NCI-H1105 treated with DMSO at 0.1 percent for 48 hours (cell line): ENCODE measurements around the gene RAB1B.

Experiments used
- DNase-seq: peaks from one replicate; lab custom pipeline; 2025; lab: John Stamatoyannopoulos, UW

Gene RAB1B

DNA sequence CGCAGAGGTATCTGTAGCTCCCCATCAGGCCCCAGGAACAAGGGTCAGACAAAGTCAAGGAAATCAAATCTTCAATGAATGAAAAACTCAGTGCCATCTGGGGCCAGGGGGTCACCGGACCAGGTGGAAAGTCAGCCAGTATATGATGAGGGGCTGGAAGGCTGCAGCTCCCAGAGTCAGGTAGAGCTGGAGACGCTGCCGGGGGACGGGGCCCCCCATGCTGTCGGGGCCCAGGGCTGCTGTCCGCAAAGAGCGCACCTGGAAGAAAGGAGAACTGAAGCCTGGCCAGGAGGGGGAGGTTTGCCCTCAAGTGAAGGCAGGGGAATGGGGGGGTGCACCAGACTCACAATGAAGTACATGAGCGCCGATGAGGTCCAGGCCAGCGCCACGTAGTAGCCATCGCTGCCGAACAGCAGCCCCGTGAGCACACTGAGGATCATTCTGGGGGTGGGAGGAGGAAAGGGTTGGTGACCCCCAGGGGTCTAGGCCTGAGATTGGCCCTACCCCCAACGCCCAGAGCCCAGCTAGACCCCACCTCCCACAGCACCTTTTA, 16.2 kb downstream of the RAB1B start:
- DNase-seq: no peak

- DNase-seq: no peak
Measured at GRCh38 chr11:66285250-66285947, 17.0 kb downstream of the RAB1B start.

- DNase-seq: no peak
Measured at GRCh38 chr11:66286699-66287098, 18.3 kb downstream of the RAB1B start.

GRCh38 chr11:66287211-66287888, 18.9 kb downstream of the RAB1B start:
- DNase-seq: no peak

- DNase-seq: peak; percentile 18
Measured at GRCh38 chr11:66287889-66288670, 19.6 kb downstream of the RAB1B start.

DNA sequence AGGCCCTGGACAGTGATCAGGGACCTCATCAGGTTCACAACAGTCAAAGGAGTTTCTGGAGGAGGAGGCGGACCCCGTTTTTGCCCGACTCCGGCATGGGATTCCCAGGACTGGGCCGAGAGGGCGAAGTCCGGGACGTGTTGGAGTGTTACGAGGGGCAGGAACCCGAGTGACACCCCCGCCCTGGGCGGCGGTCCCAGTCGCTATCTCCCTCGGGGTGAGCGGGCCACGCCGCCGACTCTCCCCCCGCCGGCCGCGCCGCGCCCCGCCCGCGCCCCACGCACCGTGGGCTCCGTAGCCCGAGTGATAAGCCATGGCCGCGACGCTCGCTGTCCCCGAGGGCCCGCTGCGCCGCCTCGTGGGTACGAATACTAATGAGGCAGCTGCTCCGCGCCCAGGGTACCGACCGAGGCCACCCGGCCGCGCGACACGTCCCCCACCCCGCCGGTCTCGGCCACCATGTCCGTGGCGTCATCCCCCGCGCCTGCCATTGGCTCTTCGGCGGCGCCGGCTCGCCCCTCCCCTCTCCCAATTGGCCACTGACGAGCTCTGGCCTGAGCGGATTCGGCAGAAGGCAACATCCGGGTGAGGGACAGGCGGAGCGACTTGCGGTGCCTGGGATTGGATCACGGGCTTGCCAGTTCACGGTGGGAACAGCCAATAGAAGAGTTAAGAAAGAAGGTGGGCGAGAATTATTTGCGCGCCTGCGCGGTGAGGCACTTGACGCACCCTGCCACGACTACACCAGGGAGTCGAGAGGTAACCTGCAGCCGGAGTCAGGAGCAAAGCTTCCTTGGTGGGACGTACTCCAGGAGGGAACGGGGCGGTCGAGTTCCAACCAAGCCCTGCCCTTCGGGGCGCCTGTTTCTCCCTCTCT, 20.5 kb downstream of the RAB1B start, which contains the start of gene YIF1A:
Gene YIF1A, minus strand, starts transcription at position 473 of the 877 bp plus-strand sequence. Its CDS starts 158 bp downstream, at position 315.
- DNase-seq: peak; percentile 100

GRCh38 chr11:66289548-66290329, 21.3 kb downstream of the RAB1B start:
- no peak for DNase-seq

GRCh38 chr11:66290330-66290621, 21.8 kb downstream of the RAB1B start:
- DNase-seq: no peak

GRCh38 chr11:66291303-66291705, 22.9 kb downstream of the RAB1B start:
- DNase-seq: no peak

DNA sequence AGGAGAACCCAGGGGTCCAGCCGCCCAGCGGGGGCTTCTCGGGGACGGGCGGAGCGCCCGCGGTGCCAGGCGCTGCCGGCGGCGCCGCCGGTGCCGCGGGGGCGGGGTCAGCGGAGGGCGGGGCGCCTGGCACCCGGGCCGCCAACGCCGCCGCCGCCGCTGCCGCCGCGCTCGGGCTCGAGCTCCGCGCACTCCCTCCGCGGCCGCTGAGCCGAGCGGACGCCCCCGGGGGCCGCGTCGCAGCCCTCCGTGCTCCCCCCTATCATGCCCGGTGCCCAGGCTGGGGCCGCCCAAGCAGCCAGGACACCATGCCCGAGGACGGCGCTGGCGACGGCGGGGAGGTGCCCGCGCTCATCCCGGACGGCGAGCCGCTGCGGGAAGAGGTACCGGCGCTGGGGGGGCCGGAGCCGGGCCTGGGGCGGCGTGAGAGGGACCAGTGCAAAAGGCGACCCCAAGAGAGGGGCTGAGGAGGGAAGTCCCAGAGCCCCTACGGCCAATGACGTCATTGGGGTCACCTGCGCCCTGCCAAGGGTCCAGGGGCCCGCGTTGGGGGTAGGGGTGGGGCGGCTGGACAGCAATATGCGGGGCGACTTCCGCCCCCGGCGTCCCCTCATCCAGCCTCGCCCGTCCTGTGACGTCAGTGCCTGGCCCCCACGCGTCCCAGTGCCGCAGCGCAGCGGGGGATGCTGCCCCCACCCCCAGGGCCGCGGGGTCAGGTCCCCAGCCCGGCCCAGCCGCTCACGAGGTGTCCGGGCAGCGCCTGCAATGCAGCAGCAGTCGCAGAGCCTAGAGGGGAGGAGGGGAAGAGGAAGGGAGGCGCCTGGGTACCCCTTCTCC, 23.5 kb downstream of the RAB1B start, which contains the start of gene TMEM151A:
Gene TMEM151A, plus strand, starts transcription at position 189 of the 837 bp plus-strand sequence. Its CDS starts 120 bp downstream, at position 309.
- DNase-seq: peak; percentile 10

DNA sequence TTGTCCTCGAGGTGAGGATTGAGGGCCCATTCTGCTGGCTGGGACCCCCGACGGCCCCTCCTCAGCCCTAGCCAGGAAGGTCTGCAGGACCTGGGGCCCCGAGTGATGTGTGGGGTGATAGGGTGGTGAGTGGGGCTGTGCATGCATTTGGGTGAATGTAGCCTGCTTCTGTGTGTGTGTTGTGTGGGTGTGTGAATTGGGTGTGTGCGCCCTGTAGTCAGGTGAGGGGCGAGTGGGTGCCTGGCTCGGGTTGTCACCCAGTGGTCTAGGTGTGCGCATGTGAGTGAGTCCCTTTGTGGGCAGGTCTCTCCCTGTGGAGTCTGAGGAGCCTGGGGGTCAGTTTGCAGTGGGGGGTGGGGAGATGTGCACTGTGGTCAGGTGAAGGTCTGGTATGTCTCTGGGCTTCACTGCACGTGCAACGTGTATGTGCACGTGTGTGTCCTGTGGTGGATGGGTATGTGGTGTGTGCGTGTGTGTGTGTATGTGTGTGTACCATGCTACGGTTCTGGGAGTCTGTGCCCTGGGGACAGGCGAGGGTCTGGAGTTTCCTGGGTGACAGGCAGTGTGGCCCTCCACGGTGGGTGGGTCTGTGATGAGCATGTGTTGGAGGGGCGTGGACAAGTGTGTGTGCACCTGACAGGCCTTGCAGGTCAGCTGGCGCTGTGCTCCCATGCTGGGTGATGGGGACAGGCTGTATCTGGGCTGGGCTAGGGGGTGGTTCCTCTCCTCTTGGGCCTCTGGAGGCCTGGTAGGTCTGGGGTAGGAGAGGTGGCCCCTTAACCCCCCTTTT, 24.3 kb downstream of the RAB1B start:
- DNase-seq: no peak

GRCh38 chr11:66293352-66293751, 24.9 kb downstream of the RAB1B start:
- no peak for DNase-seq

- no peak for DNase-seq
Measured at GRCh38 chr11:66293777-66294625, 25.6 kb downstream of the RAB1B start.

- no peak for DNase-seq
Measured at GRCh38 chr11:66294626-66295620, 26.5 kb downstream of the RAB1B start.

DNA sequence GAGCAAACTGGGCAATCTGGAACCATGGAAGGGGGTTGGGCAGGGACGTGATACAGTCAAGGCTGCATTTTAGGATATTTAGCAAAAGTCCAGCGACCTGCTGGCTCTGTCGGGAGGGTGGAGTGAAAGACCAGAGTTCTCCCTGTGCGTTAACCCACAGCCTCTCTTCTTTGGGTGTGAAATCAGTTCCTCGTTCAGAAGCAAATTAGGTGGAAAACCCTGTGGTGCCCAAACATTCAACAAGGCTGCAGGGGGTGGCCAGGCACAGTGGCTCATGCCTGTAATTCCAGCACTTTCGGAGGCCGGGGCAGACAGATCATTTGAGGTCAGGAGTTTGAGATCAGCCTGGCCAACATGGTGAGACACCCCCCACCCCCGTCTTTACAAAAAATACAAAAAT, 29.2 kb downstream of the RAB1B start:
- no peak for DNase-seq

DNA sequence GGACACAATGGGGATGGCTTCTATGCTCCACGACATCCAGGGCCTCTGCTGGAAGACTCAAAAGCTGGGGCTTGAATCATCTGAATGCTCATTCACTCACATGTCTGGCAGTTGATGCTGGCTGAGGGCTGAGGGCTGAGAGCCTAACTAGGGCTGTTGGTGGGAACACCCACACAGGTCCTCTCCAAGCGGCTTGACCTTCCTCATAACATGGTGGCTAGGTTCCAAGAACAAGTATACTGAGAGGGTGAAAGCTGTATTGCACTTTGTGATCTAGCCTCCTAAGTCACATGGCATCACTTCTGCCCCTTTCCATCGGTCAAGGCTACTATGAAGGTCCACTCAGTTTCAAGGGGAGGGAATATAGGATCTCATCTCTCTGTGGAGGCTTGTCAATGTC, 30.7 kb downstream of the RAB1B start:
- DNase-seq: no peak

- no peak for DNase-seq
Measured at GRCh38 chr11:66302656-66303055, 34.2 kb downstream of the RAB1B start.
